HG02678 (cell line): ENCODE results near the gene KLK5.

Experiments
- ATAC-seq: cut with Tn5 transposase; IDR thresholded peaks from one replicate; pipeline ENCODE4 v1.9.1; 2021; ENCODE audit warnings: mild to moderate bottlenecking, moderate library complexity; ENCODE audit not compliant: unreplicated experiment

The KLK5 gene

GRCh38 chr19:50894478-50895356 is 58.1 kb downstream of the KLK5 start:
- no peak for ATAC-seq
